Activated CD8-positive, alpha-beta memory T cell treated with anti-CD3 and anti-CD28 coated beads for 4 hours (primary cell): ENCODE results near the gene KIR3DL2.
A peak's percentile ranks its signal among the peaks of the same experiment; 100 is the strongest.
"Not testable (repeated sequence)": the region's sequence is repeated elsewhere in the genome, so short reads cannot be mapped to it uniquely, and the experiment has no call there.

Experiments used
- DNase-seq, 2 donors: peaks; one replicate each; pipeline ENCODE4 v3.0.0-alpha.2; 2020; ENCODE audit warnings: low read depth in 2 of 2

Gene KIR3DL2

DNA sequence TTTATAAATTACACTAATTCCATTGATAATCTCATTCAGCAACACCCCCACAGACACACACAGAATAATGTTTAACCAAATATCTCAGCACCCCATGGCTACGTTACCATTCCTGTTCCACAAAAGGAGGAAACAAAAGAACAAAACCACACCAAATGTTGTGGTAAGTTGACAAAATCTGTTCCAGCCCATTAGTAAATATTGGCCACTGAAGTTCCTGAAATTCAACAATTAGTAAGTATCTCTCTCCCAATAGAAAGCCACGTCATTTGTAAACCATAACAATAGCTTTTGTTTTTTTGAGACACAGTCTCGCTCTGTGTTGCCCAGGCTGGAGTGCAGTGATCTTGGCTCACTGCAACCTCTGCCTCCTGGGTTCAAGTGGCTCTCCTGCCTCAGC is 21.5 kb downstream of the KIR3DL2 start:
- no peak for DNase-seq

DNA sequence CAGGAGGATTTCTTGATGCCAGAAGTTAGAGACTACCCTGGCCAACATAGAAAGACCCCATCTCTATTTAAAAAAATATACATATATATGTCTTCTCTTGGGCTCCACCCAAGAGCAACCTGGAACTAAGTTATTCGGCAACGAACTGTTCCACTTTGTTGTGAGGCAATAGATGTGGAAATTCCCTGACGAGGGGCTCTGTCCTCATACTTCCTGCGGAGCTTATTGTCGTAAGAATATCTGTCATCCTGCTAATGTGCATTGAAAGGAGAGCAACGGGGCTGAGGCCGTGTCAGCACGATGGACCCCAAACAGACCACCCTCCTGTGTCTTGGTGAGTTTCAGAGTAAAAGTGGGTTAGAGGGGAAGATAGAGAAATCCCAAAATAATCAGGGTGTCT is 23.7 kb downstream of the KIR3DL2 start, which contains the start of gene FCAR:
Gene FCAR (plus strand): TSS at position 246 of the 400 bp plus-strand sequence. CDS start 55 bp downstream, at position 301.
- no peak for DNase-seq

DNA sequence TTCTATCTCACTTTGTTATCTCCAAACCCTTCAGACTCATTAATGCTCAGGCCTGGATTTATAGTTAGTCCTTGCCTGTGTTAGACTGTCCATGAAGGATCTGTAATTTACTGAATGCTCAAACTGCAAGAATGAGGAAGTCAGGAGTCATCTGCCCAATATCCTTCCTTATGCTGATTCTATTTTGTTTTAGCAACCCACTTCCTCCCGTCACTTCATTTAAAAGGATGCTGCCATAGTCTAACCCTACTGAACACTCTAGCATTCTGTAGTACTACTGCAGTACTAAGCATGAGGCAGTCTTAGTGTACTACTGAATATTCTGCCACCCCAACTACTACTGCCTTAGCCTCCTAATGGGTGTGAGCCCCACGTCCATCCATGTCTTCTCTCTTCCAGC is 25.3 kb downstream of the KIR3DL2 start:
- no peak for DNase-seq

DNA sequence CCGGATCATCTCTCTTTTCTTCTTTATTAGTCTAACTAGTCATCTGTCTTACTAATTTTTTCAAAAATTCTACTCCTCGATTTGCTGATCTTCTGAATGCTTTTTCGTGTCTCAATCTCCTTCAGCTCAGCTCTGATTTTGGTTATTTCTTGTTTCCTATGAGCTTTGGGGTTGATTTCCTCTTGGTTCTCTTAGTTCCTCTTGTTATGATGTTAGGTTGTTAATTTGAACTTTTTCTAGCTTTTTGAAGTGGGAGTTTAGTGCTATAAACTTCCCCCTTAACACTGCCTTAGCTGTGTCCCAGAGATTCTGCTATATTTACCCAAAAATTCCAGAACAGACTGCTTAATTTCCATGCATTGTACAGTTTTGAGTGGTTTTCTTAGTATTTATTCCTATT is 27.2 kb downstream of the KIR3DL2 start:
- no peak for DNase-seq

DNA sequence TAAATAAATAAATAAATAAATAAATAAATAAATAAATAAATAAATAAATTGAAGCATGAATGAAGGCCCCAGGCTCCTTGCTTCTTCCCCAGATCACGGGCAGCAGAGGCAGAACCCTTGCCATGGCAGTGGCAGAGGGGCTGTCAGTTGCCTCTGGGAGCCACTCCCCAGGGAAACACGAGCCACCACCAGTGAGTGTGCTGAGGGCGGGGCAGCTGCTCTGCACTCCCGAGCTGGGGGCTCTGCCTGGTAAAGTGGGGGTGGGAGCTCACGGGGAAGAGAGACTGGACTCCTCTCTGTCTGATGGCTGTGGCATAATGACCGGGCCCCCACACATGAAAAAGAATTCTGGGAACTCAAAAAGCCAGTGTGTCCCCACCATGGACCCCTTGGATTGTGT is 31.6 kb downstream of the KIR3DL2 start:
- no peak for DNase-seq

DNA sequence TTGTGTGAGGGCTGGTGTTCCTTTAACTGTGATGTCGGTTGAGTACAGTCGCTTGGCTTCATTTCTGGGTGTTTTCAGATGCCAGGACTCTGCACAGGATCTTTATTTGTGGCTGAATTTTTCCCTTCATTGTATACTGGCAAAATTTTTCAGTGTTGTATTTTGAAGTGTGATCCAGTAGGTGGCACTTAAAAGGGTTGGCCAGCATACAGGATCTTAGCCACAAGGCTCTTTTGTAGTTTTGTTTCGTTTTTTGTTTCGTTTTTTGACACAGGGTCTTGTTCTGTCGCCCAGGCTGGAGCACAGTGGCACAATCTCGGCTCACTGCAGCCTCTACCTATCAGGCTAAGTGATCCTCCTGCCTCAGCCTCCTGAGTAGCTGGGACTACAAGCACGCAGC is 32.5 kb downstream of the KIR3DL2 start:
- DNase-seq = no peak

DNA sequence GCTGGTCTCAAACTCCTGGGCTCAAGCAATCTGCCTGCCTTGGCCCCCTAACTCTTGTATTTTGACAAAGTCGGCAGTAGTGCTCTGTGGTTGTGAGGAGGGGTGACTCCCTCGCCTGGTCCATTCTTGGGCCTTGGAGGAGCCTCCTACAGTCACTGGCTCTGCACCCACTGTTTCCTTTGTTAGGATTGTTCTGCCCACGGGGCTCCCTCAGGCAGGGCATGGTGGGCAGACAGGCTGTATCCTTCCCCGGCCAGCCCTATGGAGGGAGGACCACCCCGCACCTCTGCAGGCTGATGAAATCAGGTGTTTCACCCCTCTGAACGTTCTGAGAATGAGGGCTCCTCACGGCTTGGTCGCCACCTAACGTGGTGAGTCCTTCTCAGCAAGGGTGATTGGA is 33.0 kb downstream of the KIR3DL2 start:
- DNase-seq = no peak

DNA sequence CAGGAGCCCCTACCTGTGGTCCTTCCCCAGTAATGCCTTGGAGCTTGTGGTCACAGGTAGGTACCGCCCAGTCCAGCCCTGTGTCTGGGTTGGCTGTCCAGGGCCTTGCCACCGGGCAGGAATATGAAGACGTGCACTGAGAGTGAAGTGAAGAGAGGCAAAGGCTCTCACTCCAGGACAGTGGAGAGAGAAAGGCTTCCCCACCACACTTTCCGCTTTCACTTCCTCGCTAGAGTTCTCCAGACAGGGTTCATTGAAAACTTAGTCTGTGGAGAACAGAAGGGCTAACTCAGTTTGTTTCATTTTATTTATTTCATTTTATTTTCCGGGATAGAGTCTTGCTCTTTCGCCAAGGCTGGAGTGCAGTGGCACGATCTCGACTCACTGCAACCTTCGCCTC is 38.0 kb downstream of the KIR3DL2 start:
- no peak for DNase-seq

DNA sequence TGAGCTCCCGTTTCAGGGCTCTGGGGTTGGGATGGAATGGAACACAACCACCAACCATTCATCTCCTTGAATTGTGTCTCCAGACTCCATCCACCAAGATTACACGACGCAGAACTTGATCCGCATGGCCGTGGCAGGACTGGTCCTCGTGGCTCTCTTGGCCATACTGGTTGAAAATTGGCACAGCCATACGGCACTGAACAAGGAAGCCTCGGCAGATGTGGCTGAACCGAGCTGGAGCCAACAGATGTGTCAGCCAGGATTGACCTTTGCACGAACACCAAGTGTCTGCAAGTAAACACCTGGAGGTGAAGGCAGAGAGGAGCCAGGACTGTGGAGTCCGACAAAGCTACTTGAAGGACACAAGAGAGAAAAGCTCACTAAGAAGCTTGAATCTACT is 39.3 kb downstream of the KIR3DL2 start:
- no peak for DNase-seq

DNA sequence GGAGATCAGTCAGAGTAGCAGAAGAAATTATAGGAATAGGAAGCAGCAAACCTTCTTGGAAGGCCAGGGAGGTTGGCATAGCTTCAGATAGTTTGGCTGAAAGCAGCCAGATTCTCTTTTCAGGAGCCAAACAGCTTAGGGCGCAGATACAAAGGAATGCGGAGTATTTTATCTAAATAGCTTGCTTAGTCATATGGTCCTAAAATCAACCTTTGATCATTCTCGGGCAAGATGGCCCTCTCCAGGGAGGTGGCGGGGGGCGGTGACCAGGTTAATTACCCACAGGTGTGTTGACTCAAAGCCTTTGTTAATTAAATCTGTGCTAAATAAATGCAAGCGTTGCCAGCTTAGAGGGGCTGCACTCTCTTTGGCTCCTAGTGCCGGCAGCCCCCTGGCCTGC is 43.2 kb downstream of the KIR3DL2 start:
- no peak for DNase-seq

DNA sequence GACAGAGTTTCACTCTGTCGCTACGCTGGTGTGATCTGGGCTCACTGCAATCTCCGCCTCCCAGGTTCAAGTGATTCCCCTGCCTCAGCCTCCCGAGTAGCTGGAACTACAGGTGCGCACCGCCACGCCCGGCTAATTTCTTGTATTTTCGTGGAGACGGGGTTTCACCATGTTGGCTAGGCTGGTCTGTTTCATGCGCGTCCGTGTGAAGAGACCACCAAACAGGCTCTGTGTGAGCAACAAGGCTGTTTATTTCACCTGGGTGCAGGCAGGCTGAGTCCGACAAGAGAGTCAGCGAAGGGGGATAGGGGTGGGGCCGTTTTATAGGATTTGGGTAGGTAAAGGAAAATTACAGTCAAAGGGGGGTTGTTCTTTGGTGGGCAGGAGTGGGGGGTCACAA is 43.9 kb downstream of the KIR3DL2 start:
- not testable (repeated sequence) for DNase-seq

DNA sequence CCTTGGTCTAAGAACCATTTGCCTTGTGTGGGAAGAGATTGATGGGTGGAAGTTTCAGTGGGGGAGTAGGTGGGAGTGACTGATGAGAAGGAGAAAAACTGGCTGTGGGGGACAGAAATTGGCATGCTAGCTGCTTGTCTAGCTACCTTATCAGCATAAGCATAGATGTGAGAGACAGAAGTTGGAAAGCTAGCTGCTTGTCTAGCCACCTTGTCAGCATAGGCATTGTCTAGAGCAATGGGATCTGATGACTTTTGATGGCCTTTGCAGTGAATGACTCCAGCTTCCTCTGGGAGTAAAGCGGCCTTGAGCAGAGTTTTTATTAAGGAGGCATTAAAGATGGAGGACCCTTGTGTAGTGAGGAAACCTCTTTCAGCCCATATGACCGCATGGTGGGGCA is 45.8 kb downstream of the KIR3DL2 start:
- no peak for DNase-seq

DNA sequence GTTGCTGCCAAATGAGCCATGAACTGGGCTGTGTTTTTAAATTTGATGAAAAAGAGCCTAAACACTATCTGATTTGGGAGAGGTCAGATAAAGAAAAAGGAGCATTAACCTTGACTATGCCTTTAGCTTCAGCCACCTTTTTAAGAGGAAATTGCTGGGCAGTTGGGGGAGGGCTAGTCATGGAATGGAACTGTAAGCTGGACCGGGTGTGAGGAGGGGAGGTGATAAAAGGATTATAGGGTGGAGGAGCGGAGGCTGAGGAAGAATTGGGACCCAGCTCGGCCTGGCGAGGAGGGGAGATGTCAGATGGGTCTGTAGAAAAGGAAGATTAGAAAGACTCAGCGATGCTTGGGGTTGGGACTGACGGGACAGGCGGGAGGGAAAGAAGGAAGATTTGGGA is 48.4 kb downstream of the KIR3DL2 start:
- DNase-seq = not testable (repeated sequence)

DNA sequence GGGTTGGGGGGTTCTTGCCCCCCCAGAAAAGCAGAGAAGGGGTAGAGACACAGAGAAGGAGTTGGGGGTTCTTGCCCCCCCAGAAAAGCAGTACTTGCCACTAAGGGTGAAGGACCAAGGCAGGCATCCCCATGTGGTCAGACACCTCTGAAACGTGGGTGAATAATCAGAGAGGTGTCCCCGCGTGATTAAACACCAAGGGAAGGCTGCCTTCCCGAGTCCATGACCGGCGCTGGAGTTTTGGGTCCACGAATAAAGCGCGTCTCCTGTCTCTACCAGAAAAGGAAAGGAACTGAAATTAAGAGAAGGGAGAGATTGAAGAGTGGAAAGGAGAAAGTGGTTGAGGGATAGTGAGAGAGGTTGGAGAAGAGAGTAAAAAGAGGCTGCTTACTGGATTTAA is 49.4 kb downstream of the KIR3DL2 start:
- DNase-seq = not testable (repeated sequence)

DNA sequence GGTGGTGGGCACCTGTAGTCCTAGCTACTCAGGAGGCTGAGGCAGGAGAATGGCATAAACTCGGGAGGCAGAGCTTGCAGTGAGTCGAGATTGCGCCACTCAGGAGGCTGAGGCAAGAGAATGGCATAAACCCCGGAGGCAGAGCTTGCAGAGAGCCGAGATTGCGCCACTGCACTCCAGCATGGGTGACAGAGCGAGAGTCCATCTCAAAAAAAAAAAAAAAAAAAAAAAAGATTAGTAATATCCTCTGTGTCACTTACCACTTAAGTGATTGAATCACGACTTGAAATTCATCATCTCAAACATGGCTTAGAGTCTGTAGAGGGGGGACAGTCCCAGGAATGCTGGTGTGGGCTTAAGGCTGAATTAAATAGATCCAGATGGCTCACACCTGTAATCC is 50.9 kb downstream of the KIR3DL2 start:
- DNase-seq = not testable (repeated sequence)

DNA sequence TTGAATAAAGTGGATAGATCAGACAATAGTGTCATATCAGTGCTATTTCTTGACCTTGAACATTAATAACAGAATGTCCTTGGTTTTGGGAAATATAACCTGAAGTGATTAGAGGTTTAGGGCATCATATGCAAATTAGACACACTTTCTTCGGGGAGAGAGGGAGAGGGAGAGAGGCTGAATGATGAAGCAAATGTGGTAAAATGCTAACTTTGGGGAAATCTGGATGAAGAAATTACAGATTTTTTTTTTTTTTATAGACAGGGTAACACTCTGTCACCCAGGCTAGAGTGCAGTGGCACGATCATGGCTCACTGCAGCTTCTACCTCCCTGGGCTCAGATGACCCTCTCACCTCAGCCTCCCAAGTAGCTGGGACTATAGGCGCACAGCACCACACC is 51.8 kb downstream of the KIR3DL2 start:
- DNase-seq = no peak

DNA sequence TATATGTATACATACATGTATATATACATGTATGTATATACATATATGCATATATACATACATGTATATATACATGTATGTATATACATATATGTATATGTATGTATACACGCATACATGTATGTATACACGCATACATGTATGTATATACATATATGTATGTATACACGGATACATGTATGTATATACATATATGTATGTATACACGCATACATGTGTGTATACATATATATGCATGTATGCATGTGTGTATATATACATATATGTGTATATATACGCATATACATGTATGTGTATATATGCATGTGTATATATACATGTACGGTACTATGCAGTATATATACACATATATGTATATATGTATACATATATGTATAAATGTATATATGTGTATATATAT is 53.1 kb downstream of the KIR3DL2 start:
- no peak for DNase-seq

DNA sequence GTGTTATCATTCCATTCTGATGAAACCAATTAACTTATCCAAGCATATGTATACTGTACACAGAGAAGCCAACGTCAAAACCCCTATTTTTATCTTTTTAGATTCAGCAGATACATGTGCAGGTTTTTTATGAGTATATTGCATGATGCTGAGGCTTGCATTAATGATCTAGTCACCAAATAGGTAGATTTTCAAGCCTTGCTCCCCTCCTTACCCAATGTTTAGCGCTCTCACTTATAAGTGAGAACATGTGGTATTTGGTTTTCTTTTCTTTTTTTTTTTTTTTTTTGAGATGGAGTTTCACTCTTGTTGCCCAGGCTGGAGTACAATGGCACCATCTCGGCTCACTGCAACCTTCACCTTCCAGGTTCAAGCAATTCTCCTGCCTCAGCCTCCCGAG is 54.0 kb downstream of the KIR3DL2 start:
- DNase-seq = not testable (repeated sequence)

DNA sequence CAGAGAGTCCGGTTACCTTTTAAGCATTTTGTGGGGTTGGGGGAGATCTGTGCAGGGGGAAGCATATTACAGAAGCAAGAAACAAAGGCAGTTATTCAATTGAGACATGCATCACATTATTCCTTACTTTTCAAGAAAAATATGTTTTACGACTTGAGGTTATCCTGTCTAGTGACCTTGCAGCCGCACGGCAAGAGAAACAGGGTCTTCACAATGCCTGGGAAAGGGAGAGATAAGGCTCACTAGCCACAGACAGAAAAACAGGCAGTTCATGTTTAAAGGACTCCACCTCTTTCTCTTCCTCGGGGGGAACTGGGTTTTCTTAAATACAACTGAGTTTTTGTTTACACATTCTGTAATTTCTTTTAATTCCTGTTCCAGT is 55.2 kb downstream of the KIR3DL2 start:
- no peak for DNase-seq

DNA sequence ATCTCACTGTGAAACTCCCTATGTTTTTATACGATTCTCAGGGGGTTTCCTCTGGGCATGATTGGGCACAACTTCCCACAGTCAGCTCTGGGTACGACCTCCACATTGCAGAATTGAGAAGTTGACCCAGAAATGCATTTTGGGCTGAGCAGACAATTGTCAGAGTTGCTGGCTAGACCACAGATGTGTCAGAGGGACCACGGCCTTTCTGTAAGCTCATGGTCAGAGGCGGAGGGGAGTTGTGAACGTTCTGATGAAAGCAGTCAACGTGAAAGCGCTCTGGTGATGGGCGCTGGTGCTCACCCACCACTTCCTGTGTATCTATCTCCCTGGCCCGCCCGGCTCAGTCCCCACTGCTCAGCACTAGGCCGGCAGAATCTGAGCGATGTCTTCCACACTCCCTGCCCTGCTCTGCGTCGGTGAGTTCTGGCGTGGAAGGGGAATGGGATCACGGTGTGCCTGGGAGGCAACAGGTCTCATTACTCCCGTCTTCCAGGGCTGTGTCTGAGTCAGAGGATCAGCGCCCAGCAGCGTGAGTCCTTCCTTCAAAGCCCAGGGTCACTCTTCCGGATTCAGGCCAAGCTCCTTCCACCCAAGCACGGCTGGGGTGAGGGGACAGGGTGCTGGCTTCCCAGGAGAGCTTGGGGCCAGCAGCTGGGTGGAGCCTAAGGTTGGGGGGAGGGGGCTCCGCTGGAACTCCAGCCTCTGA is 55.7 kb downstream of the KIR3DL2 start, which contains the start of gene NCR1:
Gene NCR1 (plus strand): TSS at position 346 of the 709 bp plus-strand sequence. CDS start 40 bp downstream, at position 386.
- peak in 1 of 2 donors; percentile 25 for DNase-seq

DNA sequence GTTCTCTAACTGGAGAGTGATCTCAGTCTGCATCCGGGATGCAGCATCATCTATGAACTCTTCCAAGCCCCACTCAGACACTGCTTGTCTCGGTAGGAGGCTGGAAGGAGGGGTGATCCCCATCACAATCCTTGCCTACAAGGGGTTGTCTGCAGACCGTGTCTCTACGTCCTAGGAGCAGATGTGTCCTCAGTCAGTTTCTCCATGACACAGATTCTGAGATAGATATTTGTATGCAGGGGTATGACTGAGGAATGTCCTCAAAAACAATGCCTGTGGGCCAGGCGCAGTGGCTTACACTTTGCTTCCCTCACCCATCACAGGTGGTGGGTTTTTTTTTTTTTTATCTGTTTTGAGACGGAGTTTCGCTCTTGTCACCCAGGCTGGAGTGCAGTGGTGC is 56.6 kb downstream of the KIR3DL2 start:
- DNase-seq = no peak

DNA sequence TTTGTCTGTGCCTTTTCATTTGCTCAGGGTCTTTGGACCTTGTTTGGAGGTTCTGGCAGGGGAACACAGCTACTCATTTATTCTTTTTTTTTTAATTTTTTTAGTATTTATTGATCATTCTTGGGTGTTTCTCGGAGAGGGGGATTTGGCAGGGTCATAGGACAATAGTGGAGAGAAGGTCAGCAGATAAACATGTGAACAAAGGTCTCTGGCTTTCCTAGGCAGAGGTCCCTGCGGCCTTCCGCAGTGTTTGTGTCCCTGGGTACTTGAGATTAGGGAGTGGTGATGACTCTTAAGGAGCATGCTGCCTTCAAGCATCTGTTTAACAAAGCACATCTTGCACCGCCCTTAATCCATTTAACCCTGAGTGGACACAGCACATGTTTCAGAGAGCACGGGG is 57.7 kb downstream of the KIR3DL2 start:
- DNase-seq = not testable (repeated sequence)
